Renal cortex interstitium (tissue), 11 donors: ENCODE measurements around the gene PDZD2. TPM values are rescaled to one million over a fixed set of nuclear protein-coding genes. Genes with fewer than 3 reads are reported as not detected.
A peak's percentile ranks its signal among the peaks of the same experiment; 100 is the strongest.
"Not testable (repeated sequence)": the region's sequence is repeated elsewhere in the genome, so short reads cannot be mapped to it uniquely, and the experiment has no call there.

Experiments used
- DNase-seq, 11 donors: peaks; one replicate each; pipeline ENCODE4 v3.0.0-alpha.2; 2013; ENCODE audit warnings: low read depth in 9 of 11, low spot score in 4 of 11; ENCODE audit errors: extremely low read depth in 1 of 11
- polyA plus RNA-seq, 3 donors: library from polyadenylated mRNA; unstranded; fragments of 120-200 nt; gene quantifications; one replicate each; pipeline ENCODE4 v1.2.1, GENCODE V29; 2013; ENCODE audit not compliant: insufficient read length in 3 of 3

PDZD2 gene
- polyA plus RNA-seq, 3 donors, result 17.3 to 21.6 (median 21.2) TPM

DNA sequence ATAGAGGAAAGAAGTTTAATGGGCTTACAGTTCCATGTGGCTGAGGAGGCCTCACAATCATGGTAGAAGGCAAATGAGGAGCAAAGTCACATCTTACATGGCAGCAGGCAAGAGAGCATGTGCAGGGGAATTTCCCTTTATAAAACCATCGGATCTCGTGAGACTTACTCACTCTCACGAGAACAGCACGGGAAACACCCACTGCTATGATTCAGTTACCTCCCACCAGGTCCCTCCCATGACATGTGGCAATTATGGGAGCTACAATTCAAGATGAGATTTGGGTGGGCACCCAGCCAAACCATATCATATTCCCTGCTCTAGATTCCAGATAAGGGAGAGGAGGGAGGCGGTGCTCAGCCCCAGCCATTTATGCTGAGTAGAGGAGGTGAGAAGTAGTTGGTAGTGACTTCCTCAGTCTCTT, 336.3 kb downstream of the PDZD2 start:
- DNase-seq, result not testable (repeated sequence)

DNA sequence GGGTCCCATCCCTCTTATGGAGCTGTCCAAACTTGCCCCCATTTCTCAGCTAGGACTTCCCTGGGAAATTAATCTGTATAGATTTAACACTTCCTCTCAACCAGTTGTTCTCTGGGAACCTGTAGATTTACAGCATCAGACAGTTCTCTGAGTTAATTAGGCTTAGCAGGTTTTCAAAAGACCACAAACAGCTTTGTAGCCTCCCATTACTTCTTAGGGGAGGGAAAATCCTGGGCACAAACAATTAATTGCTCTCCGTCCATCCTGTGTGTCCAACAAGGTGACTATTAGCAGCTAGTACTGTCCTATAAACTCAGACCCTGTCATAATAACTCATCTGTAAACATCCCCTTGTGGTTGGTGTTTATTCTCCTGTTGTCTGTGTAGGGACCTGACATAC, 337.2 kb downstream of the PDZD2 start:
- peak in 2 of 11 donors; percentile 36 to 51 for DNase-seq

DNA sequence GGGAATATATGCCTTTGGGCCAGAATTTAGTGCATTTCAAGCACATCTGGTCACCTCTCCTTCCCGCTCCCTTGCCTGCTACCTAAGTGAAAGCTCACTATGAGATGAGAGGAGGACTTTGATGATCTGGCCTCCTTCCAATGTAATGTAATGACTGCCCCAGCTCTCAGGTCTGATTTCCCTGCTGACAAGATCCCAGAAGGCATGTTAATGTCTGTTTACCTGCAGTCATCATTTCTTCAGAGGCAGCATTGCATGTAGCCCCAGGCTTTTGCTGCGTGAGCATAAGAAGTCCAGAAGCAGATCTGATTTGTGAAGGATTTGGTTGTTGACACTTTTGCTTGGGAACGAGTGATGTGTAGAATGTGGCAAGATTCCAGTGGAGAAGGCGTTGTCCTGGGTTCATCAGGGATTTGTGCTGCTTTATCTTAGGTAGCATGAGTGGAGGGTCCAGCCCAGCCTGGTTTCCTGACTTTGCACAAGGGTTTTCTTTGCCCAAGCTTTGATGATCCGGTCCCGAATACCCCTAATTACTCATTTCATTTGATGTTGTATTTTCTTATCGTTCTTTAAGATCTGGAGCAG, 342.5 kb downstream of the PDZD2 start:
- DNase-seq, result no peak

DNA sequence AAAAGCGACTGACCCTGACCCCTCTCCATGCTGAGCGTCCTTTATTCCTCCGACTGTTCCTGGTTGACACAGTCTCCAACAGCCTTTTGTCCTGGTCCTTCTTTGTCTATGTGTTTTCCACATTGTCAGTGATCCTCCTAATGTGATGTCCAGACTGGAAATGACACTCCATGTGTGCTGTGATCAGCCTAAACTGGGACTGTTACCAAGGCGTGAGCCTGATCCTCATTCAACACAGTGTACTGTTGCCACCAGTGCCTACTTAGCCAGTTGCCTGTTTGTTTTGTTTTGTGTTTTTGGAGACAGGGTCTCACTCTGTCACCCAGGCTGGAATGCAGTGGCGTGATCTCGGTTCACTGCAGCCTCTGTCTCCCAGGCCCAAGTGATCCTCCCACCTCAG, 343.1 kb downstream of the PDZD2 start:
- DNase-seq, result no peak

DNA sequence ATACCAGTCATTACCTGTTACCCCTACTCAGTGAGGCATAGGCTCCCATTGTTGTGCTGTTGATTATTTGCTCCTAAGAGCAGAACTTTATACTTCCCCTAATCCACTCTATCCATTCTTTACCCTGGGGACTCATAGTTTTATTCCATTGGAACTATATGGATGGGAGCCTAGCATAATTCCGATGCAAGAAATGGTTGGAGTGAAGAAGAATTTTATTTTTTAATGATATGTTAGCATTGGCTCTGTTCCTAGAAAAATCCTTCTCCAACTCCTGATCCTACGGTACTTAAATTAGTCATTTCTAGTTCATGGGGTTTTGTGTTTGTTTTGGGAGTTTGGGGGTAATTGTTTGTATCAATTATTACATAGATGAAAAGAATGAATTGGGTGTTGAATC, 343.7 kb downstream of the PDZD2 start:
- DNase-seq, result no peak

DNA sequence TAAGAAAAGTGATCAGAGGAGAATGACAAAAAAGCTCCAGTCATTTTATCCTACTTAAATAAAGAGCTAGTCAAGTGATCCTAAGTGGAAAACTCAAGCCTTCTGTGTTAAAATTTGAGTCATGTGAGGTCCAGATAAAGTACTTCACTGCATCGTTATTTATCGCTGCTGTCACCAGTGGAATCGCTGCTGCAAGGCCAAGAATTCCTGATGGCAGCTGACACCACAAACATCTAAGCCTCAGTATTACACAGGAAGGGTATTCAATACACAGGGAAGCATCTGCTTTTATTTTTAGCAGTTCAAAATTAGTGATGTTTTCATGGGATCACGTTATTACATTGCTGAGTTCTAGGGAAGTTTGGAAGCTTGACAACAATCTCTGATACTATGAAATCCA, 344.9 kb downstream of the PDZD2 start:
- peak in 2 of 11 donors; percentile 39 to 66 for DNase-seq

DNA sequence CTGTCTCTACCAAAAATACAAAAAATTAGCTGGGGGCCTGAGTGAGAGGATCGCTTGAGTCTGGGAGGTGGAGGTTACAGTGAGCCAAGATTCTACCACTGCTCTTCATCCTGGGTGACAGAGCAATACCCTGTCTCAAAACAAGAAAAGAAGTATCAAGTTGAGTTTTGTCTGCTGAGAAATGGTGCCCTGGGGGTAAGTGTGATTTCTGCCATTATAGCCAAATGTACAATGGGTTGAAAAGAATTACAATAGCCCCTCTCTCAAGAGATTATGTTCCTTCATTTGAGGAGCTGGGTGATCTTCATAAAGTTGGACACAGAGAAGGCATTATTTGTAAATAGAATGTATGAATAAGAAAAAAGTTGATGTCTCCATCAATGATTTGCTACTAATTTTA, 345.8 kb downstream of the PDZD2 start:
- no peak for DNase-seq

DNA sequence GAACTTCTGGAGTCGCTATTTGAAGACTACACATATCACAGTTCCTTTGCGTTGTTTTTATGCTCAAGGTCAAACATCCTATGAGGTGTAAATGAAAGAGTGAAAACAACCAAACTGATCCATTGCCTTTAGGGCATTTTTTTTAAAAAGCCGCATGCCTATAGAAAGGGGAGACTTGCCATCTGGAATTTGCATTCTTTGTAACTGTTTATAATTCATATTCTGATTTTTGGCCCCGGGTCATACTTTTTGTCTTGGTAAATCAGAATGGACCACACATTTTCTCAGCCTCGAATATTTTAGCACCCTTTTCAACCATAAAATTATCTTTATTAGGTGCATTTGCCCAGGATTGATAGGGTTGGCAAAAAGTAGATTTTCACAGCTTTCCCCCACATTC, 347.2 kb downstream of the PDZD2 start:
- DNase-seq, result no peak

DNA sequence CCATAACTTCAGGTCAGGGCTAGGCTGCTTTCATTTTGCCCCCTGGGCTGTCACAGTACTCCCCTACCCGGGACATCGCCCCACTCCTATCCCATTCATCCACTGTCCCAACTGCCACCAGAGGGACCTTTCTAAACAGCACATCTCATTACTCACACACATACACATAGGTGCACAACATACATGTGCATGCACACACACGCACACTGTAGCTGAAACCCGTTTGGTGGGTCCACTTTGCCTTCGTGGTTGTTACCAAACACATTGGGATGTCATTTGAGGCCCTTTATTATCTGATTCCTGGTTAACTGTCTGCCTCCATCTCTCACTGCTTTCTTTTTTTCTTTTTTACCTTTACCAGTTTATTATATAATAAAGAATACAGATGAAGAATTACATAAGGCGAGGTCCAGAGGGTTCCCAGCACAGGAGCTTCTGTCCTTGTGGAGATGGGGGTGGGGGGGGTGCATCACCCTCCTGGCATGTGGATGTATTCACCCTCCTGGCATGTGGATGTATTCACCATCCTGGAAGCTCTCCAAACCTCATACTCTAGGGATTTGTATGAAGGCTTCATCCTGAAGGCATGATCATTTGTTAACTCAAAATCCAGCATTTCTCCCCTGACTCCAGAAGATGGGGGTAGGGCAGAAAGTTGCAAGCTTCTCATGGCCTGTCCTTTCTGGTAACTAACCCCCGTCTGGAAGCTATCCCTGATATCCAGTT, 349.2 kb downstream of the PDZD2 start:
- no peak for DNase-seq

DNA sequence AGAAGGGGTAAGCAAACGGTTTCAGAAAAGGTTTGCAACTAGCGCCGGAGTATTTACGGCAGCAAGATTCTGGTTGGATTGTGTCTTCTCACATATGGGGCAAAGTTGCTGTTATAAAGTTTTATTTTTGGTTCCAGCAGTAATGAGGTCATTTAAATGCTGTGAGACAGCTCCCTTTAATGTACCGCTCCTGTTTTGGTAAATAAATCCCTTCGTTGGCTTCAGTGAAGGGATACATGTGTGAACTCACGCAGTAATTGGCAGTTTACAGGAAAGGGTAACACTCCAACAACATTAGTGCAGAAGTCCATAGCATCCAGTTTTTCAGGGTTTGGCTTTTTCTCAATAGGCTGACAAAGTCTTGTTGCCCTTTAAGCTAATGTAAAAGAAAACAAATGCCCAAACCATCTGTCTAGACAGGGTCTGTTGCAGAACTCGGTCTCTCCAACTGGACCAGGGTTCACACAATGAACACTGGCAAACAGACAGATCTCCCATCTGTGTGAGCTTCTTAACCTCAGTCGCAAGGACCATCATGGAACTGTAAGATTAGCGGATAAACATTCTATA, 351.2 kb downstream of the PDZD2 start:
- no peak for DNase-seq

DNA sequence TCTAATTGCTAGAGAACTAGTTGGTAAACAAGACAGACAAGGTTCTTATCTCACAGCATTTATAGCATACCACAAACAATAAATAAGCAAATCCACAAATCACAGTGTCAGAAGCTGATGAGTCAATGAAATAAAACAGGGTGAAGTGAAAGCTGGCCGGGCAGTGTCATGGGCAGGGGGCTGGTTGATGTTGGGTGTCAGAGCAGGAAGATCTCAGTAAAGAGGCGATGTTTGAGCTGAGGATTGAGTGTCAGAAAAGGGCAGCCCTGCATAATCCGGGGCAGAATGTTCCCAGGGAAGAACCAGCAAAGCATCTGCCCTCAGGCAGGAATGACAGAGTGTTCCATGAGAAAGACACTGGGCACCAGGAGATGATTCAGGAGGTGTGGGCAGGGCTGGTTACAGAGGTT, 351.8 kb downstream of the PDZD2 start:
- no peak for DNase-seq

DNA sequence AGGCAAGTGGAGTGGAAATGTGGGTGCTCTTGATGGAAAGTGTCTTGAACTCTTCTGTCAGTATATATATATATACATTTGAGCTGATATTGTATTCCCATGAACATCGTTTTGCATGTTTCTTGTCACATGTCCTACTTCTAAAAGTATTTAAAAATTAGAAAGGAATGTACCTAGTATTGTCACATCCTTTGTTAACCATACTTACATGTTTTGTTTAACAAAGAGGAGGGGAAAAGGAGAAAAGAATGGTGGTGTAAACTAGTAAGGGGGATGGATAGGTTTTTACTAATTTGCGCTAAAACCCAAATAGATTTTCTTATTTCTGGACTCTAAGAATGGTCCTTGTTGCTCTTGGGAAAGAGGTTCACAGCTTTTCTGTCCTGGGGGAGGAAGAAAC, 353.4 kb downstream of the PDZD2 start:
- DNase-seq, result no peak

DNA sequence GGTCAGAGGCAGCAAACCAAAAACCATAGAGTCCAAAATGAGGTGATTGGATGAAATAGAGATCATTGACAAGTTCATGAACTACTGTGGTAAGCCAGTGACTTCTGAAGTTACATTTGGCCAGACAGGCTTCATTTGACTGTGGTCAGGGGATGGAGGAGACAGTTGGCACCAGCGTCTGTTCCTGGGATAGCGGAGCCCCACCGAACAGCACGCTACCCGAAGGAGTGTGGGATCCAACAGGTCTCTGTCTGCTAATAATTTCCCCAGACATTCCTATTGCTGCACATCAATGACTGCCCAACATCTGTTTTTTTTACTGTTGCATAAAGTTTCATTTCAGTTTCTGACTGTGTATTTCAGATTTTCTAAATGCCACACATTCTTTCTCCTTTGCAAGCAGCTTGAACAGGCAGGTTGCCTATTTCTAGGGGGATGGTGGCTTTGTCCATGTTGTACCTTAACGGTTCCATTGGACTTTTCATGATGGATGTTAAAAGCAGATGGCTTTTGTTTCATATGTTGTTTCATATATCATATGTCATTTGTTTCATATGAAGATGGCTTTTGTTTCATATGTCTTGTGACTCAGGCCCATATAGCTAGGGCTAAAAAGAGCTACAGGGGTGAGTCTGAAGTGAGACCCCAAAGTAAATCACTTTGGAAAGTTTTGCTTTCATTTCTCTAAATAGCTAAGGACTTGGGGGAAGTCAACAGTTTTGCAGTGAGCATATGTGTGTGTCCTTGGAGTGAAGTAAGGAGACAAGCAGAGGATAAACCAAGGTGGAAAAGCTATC, 354.4 kb downstream of the PDZD2 start:
- no peak for DNase-seq

DNA sequence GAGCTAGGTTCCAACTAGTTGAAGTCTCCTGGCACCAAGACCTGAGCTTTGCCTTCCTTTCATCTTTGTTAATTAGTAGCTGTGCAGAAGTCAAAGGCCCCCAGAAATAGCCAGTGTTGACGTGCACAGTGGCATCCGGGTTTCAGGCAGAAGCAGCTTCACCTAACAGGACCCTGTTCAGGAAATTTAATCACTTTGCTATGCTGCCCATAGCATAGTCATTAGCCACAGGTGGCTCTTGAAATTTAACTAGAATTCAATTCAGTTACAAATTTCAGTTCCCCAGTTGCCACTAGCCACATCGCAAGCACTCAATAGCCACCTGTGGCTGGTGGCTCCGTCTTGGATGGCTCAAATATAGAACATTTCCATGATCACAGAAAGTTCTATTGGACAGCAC, 356.1 kb downstream of the PDZD2 start:
- DNase-seq, result no peak

DNA sequence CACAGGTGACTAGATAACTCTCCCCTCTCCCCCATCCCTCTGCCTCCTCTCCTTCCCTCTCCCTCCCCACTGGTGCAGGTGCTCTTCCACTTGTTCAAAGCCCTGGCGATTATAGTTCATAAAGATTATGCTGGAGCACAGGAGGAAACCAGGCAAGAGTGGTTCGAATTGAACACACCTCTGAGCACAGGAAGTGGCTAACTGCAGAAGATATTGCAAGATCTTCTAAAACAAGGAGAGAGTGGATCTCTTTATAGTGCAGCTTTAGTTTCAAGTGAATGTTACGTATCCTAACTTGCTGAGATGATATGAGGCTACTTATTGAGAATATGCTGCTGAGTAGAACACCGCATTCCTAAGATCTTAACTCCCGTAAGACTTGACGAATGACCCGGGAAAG, 356.8 kb downstream of the PDZD2 start:
- no peak for DNase-seq

DNA sequence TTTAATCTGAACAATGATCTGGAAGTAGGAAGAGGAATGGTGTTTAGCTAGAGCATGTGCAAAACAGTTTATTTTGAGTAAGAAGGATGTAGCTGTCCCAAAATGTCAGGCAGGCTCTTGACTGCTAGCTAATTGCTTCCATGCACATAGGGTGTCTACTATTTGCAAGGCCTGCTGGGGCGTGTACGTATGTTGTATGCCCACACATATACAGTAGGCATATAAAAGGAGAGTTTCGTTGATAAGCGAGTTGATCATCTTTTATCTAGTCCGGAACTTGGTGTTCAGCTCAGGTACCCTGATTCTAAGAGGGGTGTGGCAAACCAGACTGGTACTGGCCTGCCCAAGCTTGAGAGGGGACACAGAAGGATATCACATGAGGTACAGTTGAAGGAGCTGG, 358.0 kb downstream of the PDZD2 start:
- DNase-seq, result no peak

DNA sequence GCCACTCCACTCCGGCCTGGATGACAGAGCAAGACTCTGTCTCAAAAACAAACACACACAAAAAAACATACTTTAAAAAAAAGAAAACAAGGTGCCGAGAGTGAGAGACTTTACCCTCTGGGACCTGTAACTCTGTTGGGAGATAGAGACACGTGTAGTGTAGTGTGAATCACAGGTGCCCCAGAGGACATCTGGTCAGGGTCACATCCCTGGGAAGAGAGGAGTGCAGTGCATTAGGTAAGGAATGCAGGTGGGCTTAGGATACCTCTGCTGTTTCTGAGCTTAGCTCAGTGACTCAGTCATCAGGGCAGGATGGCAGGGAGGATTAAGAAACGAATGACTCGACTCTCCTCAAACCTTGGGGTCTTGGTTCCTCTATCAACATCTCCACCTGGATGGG, 360.5 kb downstream of the PDZD2 start:
- DNase-seq, result no peak

DNA sequence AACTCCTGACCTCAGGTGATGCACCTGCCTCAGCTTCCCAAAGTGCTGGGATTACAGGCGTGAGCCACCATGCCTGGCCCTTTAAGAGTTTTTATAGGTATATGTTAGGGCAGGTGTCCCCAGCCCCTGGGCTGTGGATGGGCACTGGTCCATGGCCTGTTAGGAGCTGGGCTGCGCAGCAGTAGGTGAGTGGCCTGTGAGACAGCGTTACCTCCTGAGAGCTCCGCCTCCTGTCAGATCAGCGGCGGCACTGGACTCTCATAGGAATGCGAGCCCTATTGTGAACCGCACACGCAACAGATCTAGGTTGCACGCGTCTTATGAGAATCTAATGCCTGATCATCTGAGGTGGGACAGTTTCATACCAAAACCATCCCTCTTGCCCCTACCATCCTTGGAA, 361.8 kb downstream of the PDZD2 start:
- no peak for DNase-seq

DNA sequence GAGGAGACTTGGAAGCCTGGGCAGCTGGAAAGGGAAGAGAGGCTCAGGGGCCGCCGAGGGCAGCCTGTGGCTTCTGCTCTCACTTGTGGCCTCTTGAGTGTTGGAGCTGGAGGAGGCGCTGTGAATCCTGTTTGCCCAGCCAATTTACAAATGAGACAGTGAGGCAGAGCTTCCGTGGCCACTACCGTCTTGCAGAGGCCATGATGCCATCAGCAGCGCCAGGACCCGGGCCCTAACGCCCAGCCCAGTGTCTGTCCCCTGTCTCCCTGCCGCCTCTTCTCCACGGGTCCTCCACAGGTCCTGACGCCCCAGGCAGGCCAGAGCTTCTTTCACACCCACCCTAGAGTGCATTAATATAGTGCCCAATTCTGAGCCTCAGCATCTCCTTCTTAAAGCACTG, 362.4 kb downstream of the PDZD2 start:
- DNase-seq, result no peak

DNA sequence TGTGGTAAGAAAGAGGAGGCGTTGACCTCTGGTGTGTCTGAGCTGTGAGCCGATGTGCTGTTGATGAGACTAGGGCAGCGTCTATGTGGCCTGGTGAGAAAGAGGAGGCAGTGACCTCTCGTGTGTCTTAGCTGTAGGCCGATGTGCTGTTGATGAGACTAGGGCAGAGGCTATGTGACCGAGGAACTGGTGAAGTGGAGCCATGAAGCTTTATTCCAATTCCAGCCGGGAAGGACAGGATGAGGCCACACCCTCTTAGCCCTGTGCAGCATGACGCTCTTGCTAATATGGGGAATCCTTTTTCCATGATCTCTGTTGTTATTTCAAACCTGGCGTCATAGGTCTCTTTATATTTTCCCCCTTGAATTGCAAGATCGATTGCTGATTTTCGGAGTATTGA, 362.8 kb downstream of the PDZD2 start:
- DNase-seq, result no peak
